AG04450 (cell line): ENCODE results near the gene N4BP2L1. TPM values are rescaled to one million over a fixed set of nuclear protein-coding genes. Genes with fewer than 3 reads are reported as not detected.

ENCODE experiments used
- CTCF ChIA-PET: fragments of 300-600, 350-600 bp; formaldehyde crosslinking; extraction: SDS; loops from one replicate; lab custom pipeline; 2022; ENCODE audit warnings: antibody characterized with exemption, inconsistent platforms; lab: Charles Lee
- POLR2A ChIA-PET: fragments of 350-600 bp; formaldehyde crosslinking; extraction: SDS; loops from one replicate; lab custom pipeline; 2021; ENCODE audit warnings: antibody characterized with exemption, inconsistent platforms; lab: Yijun Ruan, JAX
- DNase-seq: peaks from one replicate; pipeline ENCODE4 v3.0.0-alpha.2; 2011; ENCODE audit warnings: low read depth, low spot score
- H3K27ac ChIP-seq: one replicate; pipeline ENCODE4 v1.5.1; 2012; ENCODE audit warnings: low read depth, low read length, control low read depth
- H3K27me3 ChIP-seq: one replicate; pipeline ENCODE4 v1.6.0; 2012; ENCODE audit warnings: low read length; ENCODE audit not compliant: control insufficient read depth, insufficient read depth
- H3K4me3 ChIP-seq: 2 replicates; pipeline ENCODE4 v1.5.1; 2011; ENCODE audit warnings: mild to moderate bottlenecking, low read depth, low read length, control low read depth
- H3K9me3 ChIP-seq: 2 replicates; pipeline ENCODE4 v1.5.1; 2012; ENCODE audit warnings: low read length; ENCODE audit not compliant: control insufficient read depth, insufficient read depth
- polyA plus RNA-seq: library from polyadenylated mRNA; depleted of rRNA; stranded (reverse); fragments of >200 nt; gene quantifications from 2 replicates; pipeline ENCODE4 v1.2.3, GENCODE V29; 2011
- TF ChIP-seq, protein P1 (sequence below): IDR thresholded peaks from 2 replicates; pipeline ENCODE4 v1.5.1; 2011; ENCODE audit warnings: low read depth, low read length, control low read depth, inconsistent platforms

N4BP2L1 gene
- polyA plus RNA-seq, 1 experiment = 1.8 TPM

DNA sequence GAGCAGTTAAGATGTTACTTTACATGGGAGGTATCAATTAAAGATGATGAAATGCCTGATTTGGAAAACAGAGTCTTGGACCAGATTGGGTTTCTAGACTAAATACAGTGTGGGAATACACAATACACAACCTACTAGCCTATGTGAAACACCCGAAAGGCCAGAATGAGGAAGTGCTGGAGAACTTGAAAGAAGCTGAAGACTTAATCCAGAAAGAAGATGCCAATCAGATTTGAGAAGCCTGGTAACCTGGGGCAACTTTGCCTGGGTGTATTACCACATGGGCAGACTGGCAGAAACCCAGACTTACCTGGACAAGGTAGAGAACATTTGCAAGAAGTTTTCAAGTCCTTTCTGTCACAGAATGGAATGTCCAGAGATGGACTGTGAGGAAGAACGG lies 43.2 kb downstream of the N4BP2L1 start:
- POLR2A ChIA-PET = no interaction called here
- CTCF ChIA-PET = interaction anchor here (1.6 kb wide), 1 partner anchor 197 kb away, joined by 4 read pairs; no protein-coding TSS in a partner anchor
- H3K27me3 ChIP-seq = no peaks in the 10 kb centered on the region
- H3K9me3 ChIP-seq = no peaks in the 10 kb centered on the region
- H3K27ac ChIP-seq = no peak overlapping the region
- no peak for DNase-seq
- TF ChIP-seq, protein P1, sequence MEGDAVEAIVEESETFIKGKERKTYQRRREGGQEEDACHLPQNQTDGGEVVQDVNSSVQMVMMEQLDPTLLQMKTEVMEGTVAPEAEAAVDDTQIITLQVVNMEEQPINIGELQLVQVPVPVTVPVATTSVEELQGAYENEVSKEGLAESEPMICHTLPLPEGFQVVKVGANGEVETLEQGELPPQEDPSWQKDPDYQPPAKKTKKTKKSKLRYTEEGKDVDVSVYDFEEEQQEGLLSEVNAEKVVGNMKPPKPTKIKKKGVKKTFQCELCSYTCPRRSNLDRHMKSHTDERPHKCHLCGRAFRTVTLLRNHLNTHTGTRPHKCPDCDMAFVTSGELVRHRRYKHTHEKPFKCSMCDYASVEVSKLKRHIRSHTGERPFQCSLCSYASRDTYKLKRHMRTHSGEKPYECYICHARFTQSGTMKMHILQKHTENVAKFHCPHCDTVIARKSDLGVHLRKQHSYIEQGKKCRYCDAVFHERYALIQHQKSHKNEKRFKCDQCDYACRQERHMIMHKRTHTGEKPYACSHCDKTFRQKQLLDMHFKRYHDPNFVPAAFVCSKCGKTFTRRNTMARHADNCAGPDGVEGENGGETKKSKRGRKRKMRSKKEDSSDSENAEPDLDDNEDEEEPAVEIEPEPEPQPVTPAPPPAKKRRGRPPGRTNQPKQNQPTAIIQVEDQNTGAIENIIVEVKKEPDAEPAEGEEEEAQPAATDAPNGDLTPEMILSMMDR = no peak
- H3K4me3 ChIP-seq = no peak overlapping the region

DNA sequence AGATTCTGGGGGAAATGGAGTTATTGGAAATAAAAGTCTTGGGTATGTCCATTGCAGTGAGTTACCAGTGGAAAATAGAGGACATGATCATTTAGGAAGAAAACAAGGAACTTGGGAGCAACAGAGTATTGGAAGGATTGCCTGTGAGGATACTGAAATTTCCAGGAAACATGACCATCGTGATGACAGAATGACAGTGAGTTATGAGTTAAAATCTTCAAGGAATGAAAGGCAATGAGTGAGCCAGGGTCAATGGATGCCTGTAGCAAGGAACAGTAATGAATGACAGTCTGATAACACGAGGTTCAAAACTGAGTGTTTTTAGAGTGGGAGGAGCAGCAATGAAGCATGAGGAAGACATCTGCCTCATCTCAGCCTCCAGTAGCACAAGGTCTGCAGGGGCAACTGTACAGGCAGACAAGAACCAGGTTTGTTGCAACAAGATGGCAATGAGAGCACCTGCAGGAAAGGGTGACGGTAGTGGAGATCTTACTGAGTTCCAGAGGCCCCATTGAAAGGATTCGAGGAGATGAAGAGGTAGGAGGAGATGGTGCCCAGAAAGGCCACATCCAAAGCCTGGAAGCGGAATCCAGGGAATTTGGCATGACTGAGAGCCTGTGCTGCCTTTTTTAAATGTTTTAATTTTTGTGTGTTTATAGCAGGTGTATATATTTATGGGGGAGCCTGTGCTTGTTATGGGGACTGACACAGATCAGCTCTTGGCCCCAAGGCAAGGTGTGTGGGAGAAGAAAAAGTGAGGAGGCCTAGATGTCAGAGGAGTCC lies 43.9 kb downstream of the N4BP2L1 start:
- TF ChIP-seq, protein P1 = no peak
- ChIA-PET CTCF (interaction anchor here (0.6 to 1.6 kb wide), 3 partner anchors 109 to 198 kb away, joined by 4 to 10 read pairs (median 5); no protein-coding TSS in a partner anchor), POLR2A (no interaction called here)
- DNase-seq = no peak
- no peaks in the 10 kb centered on the region for H3K27me3 ChIP-seq
- no peak overlapping the region for H3K27ac ChIP-seq
- no peaks in the 10 kb centered on the region for H3K9me3 ChIP-seq
- no peak overlapping the region for H3K4me3 ChIP-seq

DNA sequence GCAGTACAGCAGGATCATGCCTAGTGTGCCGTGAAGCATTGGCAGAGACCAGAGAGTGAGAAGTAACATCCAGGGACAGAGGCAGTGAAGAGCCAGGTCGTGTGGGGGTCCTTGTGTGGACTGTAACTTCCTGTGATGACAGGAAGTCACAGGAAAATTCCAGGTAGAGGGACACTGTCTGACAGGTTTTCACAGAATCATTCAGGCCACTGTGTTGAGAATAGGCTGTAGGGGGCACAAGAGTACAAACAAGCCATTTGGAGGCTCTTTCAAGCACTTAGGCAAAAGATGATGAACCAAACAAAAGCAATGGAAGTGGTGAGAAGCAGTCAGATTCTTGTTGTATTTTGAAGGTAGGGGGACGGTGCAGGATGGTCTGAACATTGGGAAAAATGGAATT lies 46.4 kb downstream of the N4BP2L1 start:
- no peak for DNase-seq
- Histone ChIP-seq H3K27ac (no peak overlapping the region), H3K4me3 (no peak overlapping the region), H3K9me3 (no peaks in the 10 kb centered on the region), H3K27me3 (no peaks in the 10 kb centered on the region)
- CTCF ChIA-PET = interaction anchor here (0.6 to 2.5 kb wide), 8 partner anchors 14 to 471 kb away, joined by 3 to 62 read pairs (median 3); no protein-coding TSS in a partner anchor
- POLR2A ChIA-PET = no interaction called here
- TF ChIP-seq, protein P1 = peak; percentile 64

DNA sequence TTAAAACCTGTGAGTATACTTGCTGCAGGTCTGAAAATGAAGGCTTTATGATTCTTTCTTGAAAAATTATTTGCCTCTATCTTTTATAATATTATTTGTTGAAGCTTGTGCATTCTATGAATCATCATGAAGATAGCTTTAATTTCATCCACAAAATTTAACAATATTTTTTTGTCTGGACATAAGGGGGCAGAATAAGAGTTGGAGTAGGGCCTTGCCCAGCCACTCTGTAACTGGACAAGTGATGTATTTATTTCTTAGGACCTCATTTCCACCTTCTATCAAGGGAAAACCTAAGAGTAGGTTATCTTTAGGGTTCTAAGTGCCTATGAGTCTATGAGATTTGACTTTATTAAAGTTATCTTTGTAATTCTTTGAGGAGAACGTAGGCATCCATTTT lies 49.9 kb downstream of the N4BP2L1 start:
- DNase-seq = no peak
- TF ChIP-seq, protein P1 = peak; percentile 5; the same call in 1 of the 2 replicates
- CTCF ChIA-PET = interaction anchor here (0.6 to 2.0 kb wide), 4 partner anchors 150 to 720 kb away, joined by 3 to 16 read pairs (median 4); no protein-coding TSS in a partner anchor

More for the DNA sequence above, 49.9 kb downstream of the N4BP2L1 start:
- no peaks in the 10 kb centered on the region for H3K9me3 ChIP-seq
- POLR2A ChIA-PET = no interaction called here
- H3K27me3 ChIP-seq = no peaks in the 10 kb centered on the region
- no peak overlapping the region for H3K4me3 ChIP-seq
- H3K27ac ChIP-seq = no peak overlapping the region
